Urinary bladder (tissue), 2 donors: ENCODE data around the gene PAX7. TPM values are rescaled to one million over a fixed set of nuclear protein-coding genes. Genes with fewer than 3 reads are reported as not detected.

Experiments
- polyA plus RNA-seq: library from polyadenylated mRNA; stranded (reverse); fragments of 200-250 nt; gene quantifications from one replicate; pipeline ENCODE4 v1.2.3, GENCODE V29; 2013
- small RNA-seq: library from RNA; depleted of rRNA; stranded (forward); fragments of <200 nt; gene quantifications from one replicate; pipeline ENCODE3, GENCODE V24; 2014
- total RNA-seq: library from RNA; depleted of rRNA; stranded (reverse); fragments of >200 nt; gene quantifications from one replicate; pipeline ENCODE4 v1.2.3, GENCODE V29; 2014
- donor health status: healthy.

The PAX7 gene
- total and polyA plus RNA-seq, 2 donors, result 0.95 TPM; not detected in 1

Small RNAs within 50 kb of the gene (small RNA-seq; reads per million reads assigned to genes)
- gene AL031737.1, result not detected

Other genes with a start within 250 kb of the PAX7 start
- 3.3 TPM for gene KLHDC7A, start 149.9 kb upstream of the PAX7 start, total RNA-seq
- 0.98 TPM for gene KLHDC7A, start 149.9 kb upstream of the PAX7 start, polyA plus RNA-seq
- not detected for gene TAS1R2, start 228.8 kb downstream of the PAX7 start, total RNA-seq
- not detected for gene TAS1R2, start 228.8 kb downstream of the PAX7 start, polyA plus RNA-seq